Activated T-helper 1 cell treated with anti-CD3 and anti-CD28 coated beads, Interleukin-12 subunit alpha, Interleukin-12 subunit beta, Interleukin-2, Interleukin-4 antibody, amounts not matched to agents 30 ng/mL and 10 ng/mL and 1 ng/mL, durations not matched to agents 14 hours and 24 hours and 36 hours (primary cell): ENCODE measurements around the gene LGALS14. TPM values are rescaled to one million over a fixed set of nuclear protein-coding genes. Genes with fewer than 3 reads are reported as not detected.
"Not testable (repeated sequence)": the region's sequence is repeated elsewhere in the genome, so short reads cannot be mapped to it uniquely, and the experiment has no call there.

Experiments
- DNase-seq: peaks from one replicate; pipeline ENCODE4 v3.0.0; 2021; ENCODE audit warnings: low spot score
- H3K27ac Mint-ChIP-seq: one replicate; pipeline ENCODE4 v1.8.0; 2021; ENCODE audit warnings: mild to moderate bottlenecking, mixed read lengths
- H3K27me3 Mint-ChIP-seq: one replicate; pipeline ENCODE4 v1.8.0; 2022; ENCODE audit warnings: mild to moderate bottlenecking, moderate library complexity, mixed read lengths; ENCODE audit not compliant: insufficient read depth
- H3K36me3 Mint-ChIP-seq: one replicate; pipeline ENCODE4 v1.8.0; 2021; ENCODE audit warnings: low read depth, mixed read lengths
- H3K4me1 Mint-ChIP-seq: one replicate; pipeline ENCODE4 v1.8.0; 2021; ENCODE audit warnings: low read depth, mixed read lengths
- H3K4me3 Mint-ChIP-seq: one replicate; pipeline ENCODE4 v1.8.0; 2021; ENCODE audit warnings: mild to moderate bottlenecking, moderate library complexity, mixed read lengths
- H3K9me3 Mint-ChIP-seq: one replicate; pipeline ENCODE4 v1.8.0; 2021; ENCODE audit warnings: mixed read lengths
- intact Hi-C: fragments of 100-400 bp; cut with micrococcal nuclease; formaldehyde crosslinking; loops from one replicate; pipeline ENCODE4 v1.15.1; 2024
- total RNA-seq: library from RNA; stranded (reverse); gene quantifications from 2 replicates; pipeline ENCODE4 v1.2.3, GENCODE V29; 2022

The LGALS14 gene
- total RNA-seq, 1 donor from 2014 or later: not detected

DNA sequence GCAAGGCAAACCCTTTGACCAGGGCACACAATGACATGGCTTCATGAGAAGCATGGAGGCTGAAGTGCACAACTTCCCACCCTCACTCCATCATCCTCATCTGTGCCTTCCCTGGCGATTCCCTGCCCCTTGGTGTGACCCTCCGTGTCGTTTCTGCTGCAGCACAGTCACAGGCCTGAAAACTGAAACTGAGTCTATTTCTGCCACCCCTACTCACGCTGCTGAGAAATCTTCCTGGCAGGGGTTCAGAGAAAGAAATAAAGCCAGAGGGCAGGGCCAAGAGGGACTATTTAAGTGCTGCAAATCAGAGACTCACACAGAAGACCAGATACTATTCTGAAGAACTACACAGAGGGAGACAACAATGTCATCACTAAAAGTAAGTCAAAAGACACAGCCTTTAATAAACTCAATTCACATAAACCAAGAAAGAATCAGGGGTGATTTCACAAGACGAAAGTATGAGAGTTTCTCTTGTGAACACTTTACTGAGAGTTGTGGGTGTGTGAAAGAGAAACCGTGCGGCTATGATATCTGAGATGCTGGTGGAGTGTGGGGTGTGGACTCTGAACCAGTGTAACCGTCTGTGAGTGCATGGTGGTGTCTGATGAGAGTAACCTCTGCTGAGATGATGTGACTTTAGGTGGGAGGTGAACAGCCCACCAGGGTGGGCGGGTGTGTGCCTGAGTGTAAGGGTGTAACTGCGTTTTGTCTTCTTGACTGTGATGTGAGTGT is 25.1 kb upstream of the LGALS14 start:
- Mint-ChIP-seq H3K36me3 (peaks cover 3% of the 10 kb centered on the region), H3K4me3 (peak overlapping the region; percentile 71), H3K9me3 (no peaks in the 10 kb centered on the region), H3K27ac (peak overlapping the region; percentile 78), H3K4me1 (peaks cover 53% of the 10 kb centered on the region), H3K27me3 (no peaks in the 10 kb centered on the region)
- peak; percentile 34 for DNase-seq
- intact Hi-C loops: loop anchor here (1.0 to 10.0 kb wide), 6 partner anchors 25 to 554 kb away; partner anchors contain the start of genes LGALS14, PAK4 and TIMM50

DNA sequence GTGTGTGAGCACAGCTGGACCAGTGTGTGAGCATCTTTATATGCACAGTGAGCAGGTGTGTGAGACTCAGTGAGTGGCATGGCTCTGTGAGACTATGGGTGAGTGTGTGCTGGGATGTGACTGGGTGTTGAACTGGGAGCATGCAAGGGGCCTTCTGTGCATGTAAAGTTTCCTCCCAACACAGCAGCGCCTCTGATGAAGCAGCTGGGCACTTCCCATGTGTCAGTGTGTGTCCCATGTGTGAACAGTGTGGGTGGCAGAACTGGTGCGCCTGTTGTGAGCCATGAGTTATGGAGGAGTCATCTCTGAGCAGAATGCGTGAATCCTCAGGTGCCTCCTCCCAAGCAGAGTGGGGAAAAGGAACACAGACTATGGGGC is 24.5 kb upstream of the LGALS14 start:
- Mint-ChIP-seq H3K27ac (peak overlapping the region; percentile 78), H3K36me3 (peaks cover 3% of the 10 kb centered on the region), H3K27me3 (no peaks in the 10 kb centered on the region), H3K4me3 (peak overlapping the region; percentile 71), H3K9me3 (no peaks in the 10 kb centered on the region), H3K4me1 (peaks cover 53% of the 10 kb centered on the region)
- DNase-seq: no peak
- intact Hi-C loops: loop anchor here (1.0 to 10.0 kb wide), 6 partner anchors 25 to 555 kb away; partner anchors contain the start of genes LGALS14, PAK4 and TIMM50

DNA sequence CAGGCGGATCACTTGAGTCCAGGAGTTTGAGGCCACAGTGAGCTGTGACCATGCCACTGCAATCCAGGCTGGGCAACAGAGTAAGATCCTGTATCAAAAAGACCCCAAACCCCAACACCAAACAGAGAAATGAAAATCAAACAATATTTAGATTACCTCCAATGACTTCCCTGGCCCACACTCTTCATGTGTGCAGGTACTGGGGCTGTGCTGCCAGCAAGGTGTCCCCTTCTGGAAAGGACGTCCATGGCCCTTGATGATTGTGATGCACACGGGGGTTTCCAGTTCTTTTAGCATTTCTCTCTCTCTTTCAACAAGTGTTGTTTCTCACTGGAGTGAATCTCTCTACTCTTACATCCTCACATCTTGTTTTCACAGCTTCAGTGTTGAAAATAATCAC is 23.7 kb upstream of the LGALS14 start:
- peaks cover 3% of the 10 kb centered on the region for H3K36me3 Mint-ChIP-seq
- no peak overlapping the region for H3K27ac Mint-ChIP-seq
- H3K27me3 Mint-ChIP-seq: no peaks in the 10 kb centered on the region
- intact Hi-C loops: no loop called here
- DNase-seq: no peak
- no peaks in the 10 kb centered on the region for H3K9me3 Mint-ChIP-seq
- no peak overlapping the region for H3K4me3 Mint-ChIP-seq
- H3K4me1 Mint-ChIP-seq: peaks cover 48% of the 10 kb centered on the region

GRCh38 chr19:39681416-39681815 is 22.9 kb upstream of the LGALS14 start:
- no peak overlapping the region for H3K4me3 Mint-ChIP-seq
- no peaks in the 10 kb centered on the region for H3K27me3 Mint-ChIP-seq
- no peak for DNase-seq
- H3K36me3 Mint-ChIP-seq: peaks cover 5% of the 10 kb centered on the region
- peaks cover 42% of the 10 kb centered on the region for H3K4me1 Mint-ChIP-seq
- intact Hi-C loops: no loop called here
- H3K9me3 Mint-ChIP-seq: peaks cover 2% of the 10 kb centered on the region
- H3K27ac Mint-ChIP-seq: no peak overlapping the region

- Mint-ChIP-seq H3K4me3 (no peak overlapping the region), H3K9me3 (peaks cover 5% of the 10 kb centered on the region), H3K27ac (no peak overlapping the region), H3K4me1 (peaks cover 34% of the 10 kb centered on the region), H3K27me3 (no peaks in the 10 kb centered on the region), H3K36me3 (peaks cover 9% of the 10 kb centered on the region)
- intact Hi-C loops: no loop called here
- DNase-seq: no peak
Observed at GRCh38 chr19:39684267-39684666, 20.0 kb upstream of the LGALS14 start.

GRCh38 chr19:39686739-39687138 is 17.5 kb upstream of the LGALS14 start:
- DNase-seq: no peak
- peaks cover 11% of the 10 kb centered on the region for H3K4me1 Mint-ChIP-seq
- H3K9me3 Mint-ChIP-seq: peaks cover 5% of the 10 kb centered on the region
- intact Hi-C loops: no loop called here
- no peak overlapping the region for H3K27ac Mint-ChIP-seq
- H3K27me3 Mint-ChIP-seq: peaks cover 4% of the 10 kb centered on the region
- peaks cover 9% of the 10 kb centered on the region for H3K36me3 Mint-ChIP-seq
- H3K4me3 Mint-ChIP-seq: no peak overlapping the region

GRCh38 chr19:39688637-39689036 is 15.6 kb upstream of the LGALS14 start:
- intact Hi-C loops, H3K27ac Mint-ChIP-seq, H3K4me3 Mint-ChIP-seq, DNase-seq, H3K27me3 Mint-ChIP-seq, H3K36me3 Mint-ChIP-seq, H3K9me3 Mint-ChIP-seq: not testable (repeated sequence)
- H3K4me1 Mint-ChIP-seq: peaks cover 12% of the 10 kb centered on the region

GRCh38 chr19:39692166-39692565 is 12.1 kb upstream of the LGALS14 start:
- H3K4me1 Mint-ChIP-seq: peaks cover 4% of the 10 kb centered on the region
- no peak for DNase-seq
- peaks cover 4% of the 10 kb centered on the region for H3K27me3 Mint-ChIP-seq
- intact Hi-C loops: no loop called here
- H3K36me3 Mint-ChIP-seq: no peaks in the 10 kb centered on the region
- H3K9me3 Mint-ChIP-seq: no peaks in the 10 kb centered on the region
- H3K27ac Mint-ChIP-seq: no peak overlapping the region
- no peak overlapping the region for H3K4me3 Mint-ChIP-seq

DNA sequence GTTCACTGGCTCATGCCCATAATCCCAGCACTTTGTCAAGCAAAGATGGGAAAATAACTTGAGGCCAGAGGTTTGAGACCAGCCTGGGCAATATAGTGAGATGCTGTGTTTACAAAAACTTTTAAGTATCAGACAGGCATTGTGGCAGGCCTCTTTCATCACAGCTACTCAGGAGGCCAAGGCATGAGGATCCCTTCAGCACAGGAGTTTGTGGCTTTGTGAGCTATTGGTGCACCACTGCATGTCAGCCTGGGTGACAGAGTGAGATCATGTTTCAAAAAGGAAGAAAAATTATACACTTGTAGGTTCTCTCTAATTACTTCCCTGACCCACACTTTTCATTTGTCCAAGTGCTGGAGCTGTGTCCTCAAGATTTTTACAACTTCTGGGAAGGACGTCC is 11.5 kb upstream of the LGALS14 start:
- Mint-ChIP-seq H3K27me3 (peaks cover 6% of the 10 kb centered on the region), H3K4me1 (peaks cover 4% of the 10 kb centered on the region), H3K36me3 (no peaks in the 10 kb centered on the region), H3K27ac (no peak overlapping the region), H3K4me3 (no peak overlapping the region), H3K9me3 (no peaks in the 10 kb centered on the region)
- intact Hi-C loops: no loop called here
- DNase-seq: no peak

- intact Hi-C loops: no loop called here
- H3K27me3 Mint-ChIP-seq: peaks cover 7% of the 10 kb centered on the region
- H3K4me3 Mint-ChIP-seq: no peak overlapping the region
Observed at GRCh38 chr19:39695759-39696158, 8.5 kb upstream of the LGALS14 start.

DNA sequence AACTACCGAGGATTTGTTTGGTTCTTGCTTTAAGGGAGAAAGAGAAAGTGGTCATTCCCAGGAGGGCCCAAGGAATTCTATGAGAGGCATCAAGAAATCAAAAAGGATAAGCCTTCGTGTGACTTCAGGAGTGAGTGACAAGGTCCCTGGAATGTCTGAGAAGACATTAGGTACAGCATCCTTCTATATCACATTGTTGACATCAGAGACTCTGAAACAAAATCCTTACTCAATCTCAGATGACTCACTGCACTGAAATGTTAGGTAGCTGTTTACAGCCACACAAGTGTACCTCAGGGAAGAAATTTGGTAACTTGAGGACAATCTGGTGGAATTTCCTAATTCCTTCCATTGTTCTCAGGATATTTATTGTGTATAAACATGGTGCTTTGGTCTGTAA is 7.9 kb upstream of the LGALS14 start:
- intact Hi-C loops: no loop called here
- no peak for DNase-seq
- H3K36me3 Mint-ChIP-seq: peaks cover 3% of the 10 kb centered on the region
- no peak overlapping the region for H3K27ac Mint-ChIP-seq
- H3K9me3 Mint-ChIP-seq: no peaks in the 10 kb centered on the region
- peaks cover 7% of the 10 kb centered on the region for H3K27me3 Mint-ChIP-seq
- H3K4me3 Mint-ChIP-seq: no peak overlapping the region
- H3K4me1 Mint-ChIP-seq: peaks cover 9% of the 10 kb centered on the region

More at GRCh38 chr19:39695759-39696158, 8.5 kb upstream of the LGALS14 start:
- DNase-seq: no peak
- H3K9me3 Mint-ChIP-seq: no peaks in the 10 kb centered on the region
- H3K27ac Mint-ChIP-seq: no peak overlapping the region
- H3K36me3 Mint-ChIP-seq: peaks cover 3% of the 10 kb centered on the region
- peaks cover 9% of the 10 kb centered on the region for H3K4me1 Mint-ChIP-seq

DNA sequence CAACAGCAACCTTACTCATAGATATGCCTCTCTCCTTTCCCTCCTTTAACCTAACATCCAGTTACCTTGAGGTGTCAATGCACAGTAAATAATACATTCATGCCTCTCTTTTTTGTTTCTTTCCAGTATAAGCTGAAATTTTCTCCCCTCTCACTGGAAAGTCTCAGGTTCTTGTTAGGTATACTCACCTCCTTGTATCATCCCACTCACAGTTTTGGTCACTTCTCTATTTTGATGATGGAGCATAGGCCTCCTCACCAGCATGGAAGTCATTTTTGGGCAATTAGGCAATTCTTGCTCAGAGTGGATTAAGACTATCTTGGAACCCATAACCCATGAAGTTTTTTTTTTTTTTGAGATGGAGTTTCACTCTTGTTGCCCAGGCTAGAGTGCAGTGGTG is 5.7 kb upstream of the LGALS14 start:
- no peak overlapping the region for H3K4me3 Mint-ChIP-seq
- peaks cover 6% of the 10 kb centered on the region for H3K36me3 Mint-ChIP-seq
- intact Hi-C loops: no loop called here
- H3K27me3 Mint-ChIP-seq: peaks cover 7% of the 10 kb centered on the region
- H3K4me1 Mint-ChIP-seq: peaks cover 5% of the 10 kb centered on the region
- no peak overlapping the region for H3K27ac Mint-ChIP-seq
- H3K9me3 Mint-ChIP-seq: no peaks in the 10 kb centered on the region
- no peak for DNase-seq

- intact Hi-C loops: no loop called here
- peaks cover 28% of the 10 kb centered on the region for H3K4me1 Mint-ChIP-seq
- no peak overlapping the region for H3K27ac Mint-ChIP-seq
- H3K27me3 Mint-ChIP-seq: peaks cover 7% of the 10 kb centered on the region
- peaks cover 15% of the 10 kb centered on the region for H3K9me3 Mint-ChIP-seq
- DNase-seq: no peak
- H3K4me3 Mint-ChIP-seq: no peak overlapping the region
- peaks cover 10% of the 10 kb centered on the region for H3K36me3 Mint-ChIP-seq
Observed at GRCh38 chr19:39701291-39701690, 3.0 kb upstream of the LGALS14 start.
